H7 (cell line): Measurements from ENCODE around the gene CIAO2B. TPM values are rescaled to one million over a fixed set of nuclear protein-coding genes. Genes with fewer than 3 reads are reported as not detected.
"Not testable (repeated sequence)": the region's sequence is repeated elsewhere in the genome, so short reads cannot be mapped to it uniquely, and the experiment has no call there.

ENCODE experiments used
- DNase-seq: peaks from one replicate; pipeline ENCODE4 v3.0.0; 2012
- H3K27me3 ChIP-seq: 2 replicates; pipeline ENCODE4 v1.6.0; 2011; ENCODE audit warnings: mild to moderate bottlenecking, low read length; ENCODE audit not compliant: control insufficient read depth, insufficient read depth
- H3K36me3 ChIP-seq: replicated peaks from 2 replicates; pipeline ENCODE4 v1.5.1; 2011; ENCODE audit warnings: low read length; ENCODE audit not compliant: control insufficient read depth, insufficient read depth
- H3K4me3 ChIP-seq: 2 replicates; pipeline ENCODE4 v1.5.1; 2011; ENCODE audit warnings: low read depth, mild to moderate bottlenecking, control low read depth, low read length, moderate library complexity; ENCODE audit not compliant: insufficient read depth
- total RNA-seq: library from RNA; depleted of rRNA; stranded (reverse); fragments of >200 nt; shearing (Covaris generic); gene quantifications from 2 replicates; pipeline ENCODE4 v1.2.3, GENCODE V29; 2014

Gene CIAO2B
- total RNA-seq, 1 experiment from 2014 or later, result 91.1 TPM

GRCh38 chr16:66901626-66902025 is 32.6 kb downstream of the CIAO2B start:
- H3K27me3 ChIP-seq, result no peaks in the 10 kb centered on the region; the same call in 1 of the 2 replicates
- no peak overlapping the region for H3K4me3 ChIP-seq
- DNase-seq, result peak; percentile 31

GRCh38 chr16:66900721-66901441 is 33.3 kb downstream of the CIAO2B start:
- H3K27me3 ChIP-seq, result no peaks in the 10 kb centered on the region; the same call in 1 of the 2 replicates
- peak; percentile 49 for DNase-seq
- no peak overlapping the region for H3K4me3 ChIP-seq
- no peaks in the 10 kb centered on the region for H3K36me3 ChIP-seq

More at GRCh38 chr16:66901626-66902025, 32.6 kb downstream of the CIAO2B start:
- H3K36me3 ChIP-seq, result no peaks in the 10 kb centered on the region

GRCh38 chr16:66899945-66900710 is 34.1 kb downstream of the CIAO2B start:
- no peak overlapping the region for H3K4me3 ChIP-seq
- no peaks in the 10 kb centered on the region for H3K36me3 ChIP-seq
- DNase-seq, result peak; percentile 83
- H3K27me3 ChIP-seq, result no peaks in the 10 kb centered on the region; the same call in 1 of the 2 replicates

- H3K27me3 ChIP-seq, result no peaks in the 10 kb centered on the region; the same call in 1 of the 2 replicates
- H3K4me3 ChIP-seq, result no peak overlapping the region
- H3K36me3 ChIP-seq, result no peaks in the 10 kb centered on the region
- peak; percentile 30 for DNase-seq
Observed at GRCh38 chr16:66899310-66899944, 34.8 kb downstream of the CIAO2B start.

GRCh38 chr16:66898933-66899309 is 35.3 kb downstream of the CIAO2B start:
- Histone ChIP-seq H3K36me3 (no peaks in the 10 kb centered on the region), H3K4me3 (no peak overlapping the region), H3K27me3 (no peaks in the 10 kb centered on the region)
- no peak for DNase-seq

- Histone ChIP-seq H3K36me3 (no peaks in the 10 kb centered on the region), H3K4me3 (no peak overlapping the region)
- DNase-seq, result no peak
Observed at GRCh38 chr16:66898207-66898606, 36.0 kb downstream of the CIAO2B start.

GRCh38 chr16:66896682-66897081 is 37.5 kb downstream of the CIAO2B start:
- not testable (repeated sequence) for H3K36me3 ChIP-seq

More at GRCh38 chr16:66898207-66898606, 36.0 kb downstream of the CIAO2B start:
- no peaks in the 10 kb centered on the region for H3K27me3 ChIP-seq

GRCh38 chr16:66895999-66896398 is 38.2 kb downstream of the CIAO2B start:
- Histone ChIP-seq H3K27me3 (no peaks in the 10 kb centered on the region), H3K36me3 (no peaks in the 10 kb centered on the region), H3K4me3 (no peak overlapping the region)
- no peak for DNase-seq

More at GRCh38 chr16:66896682-66897081, 37.5 kb downstream of the CIAO2B start:
- not testable (repeated sequence) for H3K4me3 ChIP-seq, H3K27me3 ChIP-seq, DNase-seq

GRCh38 chr16:66895689-66895979 is 38.6 kb downstream of the CIAO2B start:
- Histone ChIP-seq H3K27me3 (no peaks in the 10 kb centered on the region), H3K4me3 (no peak overlapping the region), H3K36me3 (0 out of 2 replicates have a peak, but pooled peaks cover under 1% of the 10 kb centered on the region)
- peak; percentile 29 for DNase-seq

GRCh38 chr16:66894948-66895688 is 39.1 kb downstream of the CIAO2B start:
- peak; percentile 82 for DNase-seq
- Histone ChIP-seq H3K27me3 (no peaks in the 10 kb centered on the region), H3K36me3 (0 out of 2 replicates have a peak, but pooled peaks cover 2% of the 10 kb centered on the region), H3K4me3 (no peak overlapping the region)

- no peak for DNase-seq
- H3K27me3 ChIP-seq, result no peaks in the 10 kb centered on the region
- 0 out of 2 replicates have a peak, but pooled peaks cover 2% of the 10 kb centered on the region for H3K36me3 ChIP-seq
- H3K4me3 ChIP-seq, result no peak overlapping the region
Observed at GRCh38 chr16:66894055-66894454, 40.1 kb downstream of the CIAO2B start.

GRCh38 chr16:66891797-66892196 is 42.4 kb downstream of the CIAO2B start:
- DNase-seq, result no peak
- Histone ChIP-seq H3K36me3 (peaks cover 2% of the 10 kb centered on the region; the same call in 1 of the 2 replicates), H3K4me3 (no peak overlapping the region), H3K27me3 (no peaks in the 10 kb centered on the region)

- Histone ChIP-seq H3K27me3 (no peaks in the 10 kb centered on the region), H3K36me3 (peaks cover 6% of the 10 kb centered on the region), H3K4me3 (no peak overlapping the region)
- no peak for DNase-seq
Observed at GRCh38 chr16:66891360-66891759, 42.8 kb downstream of the CIAO2B start.

GRCh38 chr16:66890799-66891198 is 43.4 kb downstream of the CIAO2B start:
- no peak for DNase-seq
- Histone ChIP-seq H3K36me3 (peaks cover 7% of the 10 kb centered on the region), H3K27me3 (no peaks in the 10 kb centered on the region), H3K4me3 (no peak overlapping the region)
